ENCODE measurements around the gene NCOR1.

DNA sequence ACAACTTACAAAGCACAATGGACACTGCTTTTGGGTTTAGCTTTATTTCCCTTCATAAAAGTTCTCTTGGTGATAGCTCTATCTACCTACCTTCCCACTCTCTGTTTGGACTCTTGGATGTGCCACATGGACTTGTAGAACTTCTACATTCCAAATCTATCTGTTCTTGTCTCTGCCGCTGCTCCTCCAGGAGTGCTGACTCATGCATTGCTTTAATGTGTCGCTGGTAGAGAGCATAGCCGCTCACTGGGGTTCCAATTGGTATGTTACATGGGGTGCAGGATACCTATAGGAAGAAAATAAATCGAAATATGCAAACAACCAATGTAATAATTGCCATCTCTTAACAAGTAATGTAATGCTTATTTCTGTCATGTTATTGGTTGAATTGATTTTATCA lies 123.6 kb downstream of the NCOR1 start:
- TF ChIP-seq, protein P1, sequence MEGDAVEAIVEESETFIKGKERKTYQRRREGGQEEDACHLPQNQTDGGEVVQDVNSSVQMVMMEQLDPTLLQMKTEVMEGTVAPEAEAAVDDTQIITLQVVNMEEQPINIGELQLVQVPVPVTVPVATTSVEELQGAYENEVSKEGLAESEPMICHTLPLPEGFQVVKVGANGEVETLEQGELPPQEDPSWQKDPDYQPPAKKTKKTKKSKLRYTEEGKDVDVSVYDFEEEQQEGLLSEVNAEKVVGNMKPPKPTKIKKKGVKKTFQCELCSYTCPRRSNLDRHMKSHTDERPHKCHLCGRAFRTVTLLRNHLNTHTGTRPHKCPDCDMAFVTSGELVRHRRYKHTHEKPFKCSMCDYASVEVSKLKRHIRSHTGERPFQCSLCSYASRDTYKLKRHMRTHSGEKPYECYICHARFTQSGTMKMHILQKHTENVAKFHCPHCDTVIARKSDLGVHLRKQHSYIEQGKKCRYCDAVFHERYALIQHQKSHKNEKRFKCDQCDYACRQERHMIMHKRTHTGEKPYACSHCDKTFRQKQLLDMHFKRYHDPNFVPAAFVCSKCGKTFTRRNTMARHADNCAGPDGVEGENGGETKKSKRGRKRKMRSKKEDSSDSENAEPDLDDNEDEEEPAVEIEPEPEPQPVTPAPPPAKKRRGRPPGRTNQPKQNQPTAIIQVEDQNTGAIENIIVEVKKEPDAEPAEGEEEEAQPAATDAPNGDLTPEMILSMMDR (IDR thresholded peaks at IDR 0.05 in 2 of 3, conservative IDR thresholded peaks at IDR 0.05 in 1 of 3; ENCODE audit: control insufficient read depth in 2 of 3, extremely low read depth in 1 of 3, insufficient read depth in 1 of 3, low read depth in 3 of 3, low read length in 3 of 3), result no peak
- TF ChIP-seq POU2F2 (IDR thresholded peaks at IDR 0.05; ENCODE audit: borderline replicate concordance, low read depth, low read length) (no peak), RAD21 (IDR thresholded peaks at IDR 0.05; ENCODE audit: insufficient read depth, low read depth, low read length) (no peak), POLR2A (IDR thresholded peaks at IDR 0.05; ENCODE audit: low read depth, low read length) (no peak), CEBPB (IDR thresholded peaks at IDR 0.05; ENCODE audit: borderline replicate concordance in 1 of 2, low read depth in 2 of 2, low read length in 2 of 2) (no peak)
- TF ChIP-seq, protein P2, sequence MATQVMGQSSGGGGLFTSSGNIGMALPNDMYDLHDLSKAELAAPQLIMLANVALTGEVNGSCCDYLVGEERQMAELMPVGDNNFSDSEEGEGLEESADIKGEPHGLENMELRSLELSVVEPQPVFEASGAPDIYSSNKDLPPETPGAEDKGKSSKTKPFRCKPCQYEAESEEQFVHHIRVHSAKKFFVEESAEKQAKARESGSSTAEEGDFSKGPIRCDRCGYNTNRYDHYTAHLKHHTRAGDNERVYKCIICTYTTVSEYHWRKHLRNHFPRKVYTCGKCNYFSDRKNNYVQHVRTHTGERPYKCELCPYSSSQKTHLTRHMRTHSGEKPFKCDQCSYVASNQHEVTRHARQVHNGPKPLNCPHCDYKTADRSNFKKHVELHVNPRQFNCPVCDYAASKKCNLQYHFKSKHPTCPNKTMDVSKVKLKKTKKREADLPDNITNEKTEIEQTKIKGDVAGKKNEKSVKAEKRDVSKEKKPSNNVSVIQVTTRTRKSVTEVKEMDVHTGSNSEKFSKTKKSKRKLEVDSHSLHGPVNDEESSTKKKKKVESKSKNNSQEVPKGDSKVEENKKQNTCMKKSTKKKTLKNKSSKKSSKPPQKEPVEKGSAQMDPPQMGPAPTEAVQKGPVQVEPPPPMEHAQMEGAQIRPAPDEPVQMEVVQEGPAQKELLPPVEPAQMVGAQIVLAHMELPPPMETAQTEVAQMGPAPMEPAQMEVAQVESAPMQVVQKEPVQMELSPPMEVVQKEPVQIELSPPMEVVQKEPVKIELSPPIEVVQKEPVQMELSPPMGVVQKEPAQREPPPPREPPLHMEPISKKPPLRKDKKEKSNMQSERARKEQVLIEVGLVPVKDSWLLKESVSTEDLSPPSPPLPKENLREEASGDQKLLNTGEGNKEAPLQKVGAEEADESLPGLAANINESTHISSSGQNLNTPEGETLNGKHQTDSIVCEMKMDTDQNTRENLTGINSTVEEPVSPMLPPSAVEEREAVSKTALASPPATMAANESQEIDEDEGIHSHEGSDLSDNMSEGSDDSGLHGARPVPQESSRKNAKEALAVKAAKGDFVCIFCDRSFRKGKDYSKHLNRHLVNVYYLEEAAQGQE (IDR thresholded peaks at IDR 0.05; ENCODE audit: low read depth, low read length), result no peak
- TF ChIP-seq, protein P3, sequence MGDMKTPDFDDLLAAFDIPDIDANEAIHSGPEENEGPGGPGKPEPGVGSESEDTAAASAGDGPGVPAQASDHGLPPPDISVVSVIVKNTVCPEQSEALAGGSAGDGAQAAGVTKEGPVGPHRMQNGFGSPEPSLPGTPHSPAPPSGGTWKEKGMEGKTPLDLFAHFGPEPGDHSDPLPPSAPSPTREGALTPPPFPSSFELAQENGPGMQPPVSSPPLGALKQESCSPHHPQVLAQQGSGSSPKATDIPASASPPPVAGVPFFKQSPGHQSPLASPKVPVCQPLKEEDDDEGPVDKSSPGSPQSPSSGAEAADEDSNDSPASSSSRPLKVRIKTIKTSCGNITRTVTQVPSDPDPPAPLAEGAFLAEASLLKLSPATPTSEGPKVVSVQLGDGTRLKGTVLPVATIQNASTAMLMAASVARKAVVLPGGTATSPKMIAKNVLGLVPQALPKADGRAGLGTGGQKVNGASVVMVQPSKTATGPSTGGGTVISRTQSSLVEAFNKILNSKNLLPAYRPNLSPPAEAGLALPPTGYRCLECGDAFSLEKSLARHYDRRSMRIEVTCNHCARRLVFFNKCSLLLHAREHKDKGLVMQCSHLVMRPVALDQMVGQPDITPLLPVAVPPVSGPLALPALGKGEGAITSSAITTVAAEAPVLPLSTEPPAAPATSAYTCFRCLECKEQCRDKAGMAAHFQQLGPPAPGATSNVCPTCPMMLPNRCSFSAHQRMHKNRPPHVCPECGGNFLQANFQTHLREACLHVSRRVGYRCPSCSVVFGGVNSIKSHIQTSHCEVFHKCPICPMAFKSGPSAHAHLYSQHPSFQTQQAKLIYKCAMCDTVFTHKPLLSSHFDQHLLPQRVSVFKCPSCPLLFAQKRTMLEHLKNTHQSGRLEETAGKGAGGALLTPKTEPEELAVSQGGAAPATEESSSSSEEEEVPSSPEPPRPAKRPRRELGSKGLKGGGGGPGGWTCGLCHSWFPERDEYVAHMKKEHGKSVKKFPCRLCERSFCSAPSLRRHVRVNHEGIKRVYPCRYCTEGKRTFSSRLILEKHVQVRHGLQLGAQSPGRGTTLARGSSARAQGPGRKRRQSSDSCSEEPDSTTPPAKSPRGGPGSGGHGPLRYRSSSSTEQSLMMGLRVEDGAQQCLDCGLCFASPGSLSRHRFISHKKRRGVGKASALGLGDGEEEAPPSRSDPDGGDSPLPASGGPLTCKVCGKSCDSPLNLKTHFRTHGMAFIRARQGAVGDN (IDR thresholded peaks at IDR 0.05), result no peak
- TF ChIP-seq, protein P4, sequence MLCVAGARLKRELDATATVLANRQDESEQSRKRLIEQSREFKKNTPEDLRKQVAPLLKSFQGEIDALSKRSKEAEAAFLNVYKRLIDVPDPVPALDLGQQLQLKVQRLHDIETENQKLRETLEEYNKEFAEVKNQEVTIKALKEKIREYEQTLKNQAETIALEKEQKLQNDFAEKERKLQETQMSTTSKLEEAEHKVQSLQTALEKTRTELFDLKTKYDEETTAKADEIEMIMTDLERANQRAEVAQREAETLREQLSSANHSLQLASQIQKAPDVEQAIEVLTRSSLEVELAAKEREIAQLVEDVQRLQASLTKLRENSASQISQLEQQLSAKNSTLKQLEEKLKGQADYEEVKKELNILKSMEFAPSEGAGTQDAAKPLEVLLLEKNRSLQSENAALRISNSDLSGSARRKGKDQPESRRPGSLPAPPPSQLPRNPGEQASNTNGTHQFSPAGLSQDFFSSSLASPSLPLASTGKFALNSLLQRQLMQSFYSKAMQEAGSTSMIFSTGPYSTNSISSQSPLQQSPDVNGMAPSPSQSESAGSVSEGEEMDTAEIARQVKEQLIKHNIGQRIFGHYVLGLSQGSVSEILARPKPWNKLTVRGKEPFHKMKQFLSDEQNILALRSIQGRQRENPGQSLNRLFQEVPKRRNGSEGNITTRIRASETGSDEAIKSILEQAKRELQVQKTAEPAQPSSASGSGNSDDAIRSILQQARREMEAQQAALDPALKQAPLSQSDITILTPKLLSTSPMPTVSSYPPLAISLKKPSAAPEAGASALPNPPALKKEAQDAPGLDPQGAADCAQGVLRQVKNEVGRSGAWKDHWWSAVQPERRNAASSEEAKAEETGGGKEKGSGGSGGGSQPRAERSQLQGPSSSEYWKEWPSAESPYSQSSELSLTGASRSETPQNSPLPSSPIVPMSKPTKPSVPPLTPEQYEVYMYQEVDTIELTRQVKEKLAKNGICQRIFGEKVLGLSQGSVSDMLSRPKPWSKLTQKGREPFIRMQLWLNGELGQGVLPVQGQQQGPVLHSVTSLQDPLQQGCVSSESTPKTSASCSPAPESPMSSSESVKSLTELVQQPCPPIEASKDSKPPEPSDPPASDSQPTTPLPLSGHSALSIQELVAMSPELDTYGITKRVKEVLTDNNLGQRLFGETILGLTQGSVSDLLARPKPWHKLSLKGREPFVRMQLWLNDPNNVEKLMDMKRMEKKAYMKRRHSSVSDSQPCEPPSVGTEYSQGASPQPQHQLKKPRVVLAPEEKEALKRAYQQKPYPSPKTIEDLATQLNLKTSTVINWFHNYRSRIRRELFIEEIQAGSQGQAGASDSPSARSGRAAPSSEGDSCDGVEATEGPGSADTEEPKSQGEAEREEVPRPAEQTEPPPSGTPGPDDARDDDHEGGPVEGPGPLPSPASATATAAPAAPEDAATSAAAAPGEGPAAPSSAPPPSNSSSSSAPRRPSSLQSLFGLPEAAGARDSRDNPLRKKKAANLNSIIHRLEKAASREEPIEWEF (IDR thresholded peaks at IDR 0.05; ENCODE audit: insufficient replicate concordance, low read depth, low read length), result no peak

Measured in GM12878 (cell line).